Measurements from ENCODE around the gene MACROD2. TPM values are rescaled to one million over a fixed set of nuclear protein-coding genes. Genes with fewer than 3 reads are reported as not detected.

Gene MACROD2
- total RNA-seq, 1 donor from 2014 or later: 6.4 TPM

GRCh38 chr20:14707026-14707680, 711.8 kb downstream of the MACROD2 start:
- no peak overlapping the region for H3K27ac Mint-ChIP-seq (ENCODE audit: unreplicated experiment)
- H3K4me3 Mint-ChIP-seq: no peak overlapping the region
- no peaks in the 10 kb centered on the region for H3K9me3 Mint-ChIP-seq
- no peaks in the 10 kb centered on the region for H3K36me3 Mint-ChIP-seq (ENCODE audit: low read depth)
- no peak for DNase-seq (ENCODE audit: low read depth, low spot score)
- TF ChIP-seq, protein P1, sequence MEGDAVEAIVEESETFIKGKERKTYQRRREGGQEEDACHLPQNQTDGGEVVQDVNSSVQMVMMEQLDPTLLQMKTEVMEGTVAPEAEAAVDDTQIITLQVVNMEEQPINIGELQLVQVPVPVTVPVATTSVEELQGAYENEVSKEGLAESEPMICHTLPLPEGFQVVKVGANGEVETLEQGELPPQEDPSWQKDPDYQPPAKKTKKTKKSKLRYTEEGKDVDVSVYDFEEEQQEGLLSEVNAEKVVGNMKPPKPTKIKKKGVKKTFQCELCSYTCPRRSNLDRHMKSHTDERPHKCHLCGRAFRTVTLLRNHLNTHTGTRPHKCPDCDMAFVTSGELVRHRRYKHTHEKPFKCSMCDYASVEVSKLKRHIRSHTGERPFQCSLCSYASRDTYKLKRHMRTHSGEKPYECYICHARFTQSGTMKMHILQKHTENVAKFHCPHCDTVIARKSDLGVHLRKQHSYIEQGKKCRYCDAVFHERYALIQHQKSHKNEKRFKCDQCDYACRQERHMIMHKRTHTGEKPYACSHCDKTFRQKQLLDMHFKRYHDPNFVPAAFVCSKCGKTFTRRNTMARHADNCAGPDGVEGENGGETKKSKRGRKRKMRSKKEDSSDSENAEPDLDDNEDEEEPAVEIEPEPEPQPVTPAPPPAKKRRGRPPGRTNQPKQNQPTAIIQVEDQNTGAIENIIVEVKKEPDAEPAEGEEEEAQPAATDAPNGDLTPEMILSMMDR (conservative IDR thresholded peaks at IDR 0.05): no peak
- peaks cover 10% of the 10 kb centered on the region for H3K4me1 Mint-ChIP-seq
- no peaks in the 10 kb centered on the region for H3K27me3 Mint-ChIP-seq (ENCODE audit: low read depth)

DNA sequence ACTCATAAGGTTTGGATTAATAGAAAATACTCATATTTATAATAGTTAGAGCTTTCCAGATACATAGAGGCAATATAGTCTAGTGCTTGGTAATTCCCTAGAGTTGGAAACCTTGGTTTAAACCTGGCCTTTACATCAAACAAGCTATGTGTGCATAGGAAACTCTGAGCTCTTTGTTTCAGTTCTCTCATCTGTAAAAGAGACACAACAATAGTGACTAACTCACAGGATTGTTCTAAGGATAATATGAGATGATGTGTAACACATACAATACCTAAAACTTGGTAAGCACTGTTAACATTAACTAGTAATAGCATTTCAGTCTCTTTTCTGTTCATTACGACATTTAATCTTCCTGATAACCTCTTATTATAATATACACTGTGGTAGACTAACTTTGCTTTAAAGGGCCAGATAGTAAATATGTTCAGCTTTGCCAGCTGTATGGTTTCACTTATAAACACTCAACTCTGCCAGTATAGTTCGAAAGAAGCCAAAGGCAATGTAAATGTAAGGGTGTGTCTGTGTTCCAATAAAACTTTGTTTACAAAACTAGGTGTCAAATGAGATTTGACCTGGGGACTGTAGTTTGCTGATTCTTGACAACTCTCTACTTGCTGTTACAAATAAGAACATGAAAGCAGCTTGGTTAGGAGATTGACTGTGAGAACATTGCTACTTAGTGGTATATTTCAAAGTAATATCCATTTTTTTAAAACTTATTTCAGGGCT, 712.7 kb downstream of the MACROD2 start:
- TF ChIP-seq, protein P1 (conservative IDR thresholded peaks at IDR 0.05): no peak
- no peak overlapping the region for H3K4me3 Mint-ChIP-seq
- DNase-seq (ENCODE audit: low read depth, low spot score): no peak
- H3K9me3 Mint-ChIP-seq: no peaks in the 10 kb centered on the region
- no peaks in the 10 kb centered on the region for H3K27me3 Mint-ChIP-seq (ENCODE audit: low read depth)
- H3K4me1 Mint-ChIP-seq: peaks cover 15% of the 10 kb centered on the region
- no peaks in the 10 kb centered on the region for H3K36me3 Mint-ChIP-seq (ENCODE audit: low read depth)
- no peak overlapping the region for H3K27ac Mint-ChIP-seq (ENCODE audit: unreplicated experiment)

DNA sequence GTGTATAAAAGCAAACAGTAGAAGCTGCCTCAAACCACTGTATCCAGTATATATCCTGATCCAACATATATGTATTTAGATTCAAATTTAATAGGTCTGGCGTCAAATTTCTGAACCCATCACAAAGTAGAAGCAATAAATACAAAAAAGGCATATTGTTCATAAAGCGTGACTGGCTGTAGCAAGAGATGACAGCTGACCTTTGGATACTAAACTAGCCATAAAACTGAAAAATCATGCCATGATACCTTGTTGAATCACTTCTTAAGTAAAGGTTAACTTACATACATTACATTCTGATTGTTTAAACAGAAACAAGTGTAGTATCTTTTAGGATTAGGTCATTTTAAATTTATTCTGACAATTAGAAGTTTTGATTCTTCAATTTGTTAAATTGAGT, 714.1 kb downstream of the MACROD2 start:
- no peak for DNase-seq (ENCODE audit: low read depth, low spot score)
- Mint-ChIP-seq H3K27ac (ENCODE audit: unreplicated experiment) (no peak overlapping the region), H3K4me1 (peaks cover 26% of the 10 kb centered on the region), H3K9me3 (no peaks in the 10 kb centered on the region), H3K36me3 (ENCODE audit: low read depth) (no peaks in the 10 kb centered on the region), H3K27me3 (ENCODE audit: low read depth) (no peaks in the 10 kb centered on the region), H3K4me3 (no peak overlapping the region)
- TF ChIP-seq, protein P1 (conservative IDR thresholded peaks at IDR 0.05): no peak

DNA sequence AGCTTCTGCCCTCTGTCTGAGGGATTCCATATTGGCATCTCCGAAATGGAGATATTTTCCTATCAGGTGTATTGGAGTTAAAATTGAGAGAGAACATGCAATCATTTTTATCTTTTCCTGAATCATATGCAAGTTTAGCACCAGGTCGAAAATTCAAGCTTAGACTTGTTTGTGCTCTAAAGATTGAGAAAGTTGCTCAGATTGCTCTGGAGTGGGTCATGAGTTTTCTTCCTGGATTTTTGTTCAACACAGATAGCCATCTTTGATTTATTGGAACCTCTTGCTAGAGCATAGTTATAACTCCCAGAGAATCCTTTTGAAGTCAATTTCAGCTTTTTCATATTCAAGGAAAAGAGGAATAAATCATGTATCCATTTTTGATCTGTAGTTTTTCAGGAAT, 715.6 kb downstream of the MACROD2 start:
- peaks cover 37% of the 10 kb centered on the region for H3K4me1 Mint-ChIP-seq
- H3K9me3 Mint-ChIP-seq: no peaks in the 10 kb centered on the region
- H3K36me3 Mint-ChIP-seq (ENCODE audit: low read depth): no peaks in the 10 kb centered on the region
- TF ChIP-seq, protein P1 (conservative IDR thresholded peaks at IDR 0.05): no peak
- no peaks in the 10 kb centered on the region for H3K27me3 Mint-ChIP-seq (ENCODE audit: low read depth)
- no peak for DNase-seq (ENCODE audit: low read depth, low spot score)
- no peak overlapping the region for H3K27ac Mint-ChIP-seq (ENCODE audit: unreplicated experiment)
- no peak overlapping the region for H3K4me3 Mint-ChIP-seq

- Mint-ChIP-seq H3K4me1 (peaks cover 43% of the 10 kb centered on the region), H3K27me3 (ENCODE audit: low read depth) (no peaks in the 10 kb centered on the region), H3K36me3 (ENCODE audit: low read depth) (no peaks in the 10 kb centered on the region), H3K4me3 (no peak overlapping the region), H3K9me3 (no peaks in the 10 kb centered on the region), H3K27ac (ENCODE audit: unreplicated experiment) (no peak overlapping the region)
- DNase-seq (ENCODE audit: low read depth, low spot score): no peak
- TF ChIP-seq, protein P1 (conservative IDR thresholded peaks at IDR 0.05): no peak
Measured at GRCh38 chr20:14711652-14712051, 716.3 kb downstream of the MACROD2 start.

Measured in neural crest cell (in vitro differentiated cells).